GM12875 (cell line): Measurements from ENCODE around the gene EMX1.

ENCODE experiments used
- H3K4me3 ChIP-seq: one replicate; pipeline ENCODE4 v1.5.1; 2011; ENCODE audit warnings: low read depth, low read length, control low read depth
- CTCF ChIP-seq: IDR thresholded peaks from 2 replicates; pipeline ENCODE4 v1.5.1; 2011; ENCODE audit warnings: low read depth, mild to moderate bottlenecking, control low read depth, inconsistent platforms, low read length, moderate library complexity, borderline replicate concordance; ENCODE audit not compliant: insufficient read depth

The EMX1 gene

GRCh38 chr2:72954376-72955227, 37.3 kb downstream of the EMX1 start:
- TF ChIP-seq CTCF, result no peak

GRCh38 chr2:72955228-72956049, 38.1 kb downstream of the EMX1 start:
- no peak for TF ChIP-seq CTCF
- no peak overlapping the region for H3K4me3 ChIP-seq

More at GRCh38 chr2:72954376-72955227, 37.3 kb downstream of the EMX1 start:
- H3K4me3 ChIP-seq, result no peak overlapping the region

GRCh38 chr2:72956050-72956395, 38.7 kb downstream of the EMX1 start:
- TF ChIP-seq CTCF, result no peak
- no peak overlapping the region for H3K4me3 ChIP-seq

GRCh38 chr2:72956936-72957335, 39.6 kb downstream of the EMX1 start:
- no peak overlapping the region for H3K4me3 ChIP-seq
- TF ChIP-seq CTCF, result no peak

GRCh38 chr2:72958542-72959385, 41.4 kb downstream of the EMX1 start:
- TF ChIP-seq CTCF, result no peak
- no peak overlapping the region for H3K4me3 ChIP-seq

- no peak for TF ChIP-seq CTCF
- no peak overlapping the region for H3K4me3 ChIP-seq
These were observed 42.2 kb downstream of the EMX1 start for GRCh38 chr2:72959554-72959953.
